MCF 10A (cell line): ENCODE results near the gene RAD51B. TPM values are rescaled to one million over a fixed set of nuclear protein-coding genes. Genes with fewer than 3 reads are reported as not detected.

ENCODE experiments used
- BruUV-seq: library from RNA; stranded (reverse); fragments of 400-500 nt; replicated peaks from 2 replicates; lab custom pipeline; 2021; lab: Mats Ljungman, UMichigan
- CTCF ChIA-PET: fragments of 300-600 bp; sonication (Branson Sonifier 250); formaldehyde crosslinking; extraction: SDS; loops from one replicate; lab custom pipeline; 2021; ENCODE audit warnings: antibody characterized with exemption, inconsistent platforms; lab: Yijun Ruan, JAX
- POLR2A ChIA-PET: fragments of 300-600, 350-650 bp; sonication (Branson Sonifier 250); formaldehyde crosslinking; extraction: SDS; loops from one replicate; lab custom pipeline; 2020; ENCODE audit warnings: antibody characterized with exemption, inconsistent platforms; lab: Yijun Ruan, JAX
- DNase-seq: peaks from one replicate; pipeline ENCODE4 v3.0.0-alpha.2; 2018; ENCODE audit not compliant: unreplicated experiment
- H3K27ac Mint-ChIP-seq: one replicate; pipeline ENCODE4 v1.8.0; 2022; ENCODE audit warnings: mild to moderate bottlenecking, low read depth, mixed read lengths; ENCODE audit not compliant: unreplicated experiment
- H3K27me3 Mint-ChIP-seq: one replicate; pipeline ENCODE4 v1.8.0; 2022; ENCODE audit warnings: mixed read lengths; ENCODE audit not compliant: insufficient read depth, unreplicated experiment
- H3K36me3 Mint-ChIP-seq: one replicate; pipeline ENCODE4 v1.8.0; 2022; ENCODE audit warnings: mild to moderate bottlenecking, moderate library complexity, mixed read lengths; ENCODE audit not compliant: insufficient read depth, unreplicated experiment
- H3K4me1 Mint-ChIP-seq: one replicate; pipeline ENCODE4 v1.8.0; 2022; ENCODE audit warnings: mixed read lengths; ENCODE audit not compliant: insufficient read depth, unreplicated experiment
- H3K4me3 Mint-ChIP-seq: one replicate; pipeline ENCODE4 v1.8.0; 2022; ENCODE audit warnings: mild to moderate bottlenecking, moderate library complexity, mixed read lengths; ENCODE audit not compliant: unreplicated experiment
- H3K9me3 Mint-ChIP-seq: one replicate; pipeline ENCODE4 v1.8.0; 2022; ENCODE audit warnings: mixed read lengths; ENCODE audit not compliant: unreplicated experiment
- CTCF ChIP-seq: fragments of 200-600 bp; IDR thresholded peaks from one replicate; pipeline ENCODE4 v1.8.0; 2022; ENCODE audit warnings: antibody characterized with exemption, mild to moderate bottlenecking; ENCODE audit not compliant: unreplicated experiment
- intact Hi-C: fragments of 100-400 bp; cut with micrococcal nuclease; formaldehyde crosslinking; loops from 2 replicates; pipeline ENCODE4 v1.14.1; 2022
- total RNA-seq: library from RNA; stranded (reverse); gene quantifications from 2 replicates; pipeline ENCODE4 v1.2.3, GENCODE V29; 2022

The RAD51B gene
- total RNA-seq, 1 experiment from 2014 or later: 14.6 TPM

- CTCF ChIA-PET: no interaction called here
- DNase-seq: peak; percentile 27
- TF ChIP-seq CTCF: no peak
- Mint-ChIP-seq H3K36me3 (no peaks in the 10 kb centered on the region), H3K27ac (no peak overlapping the region), H3K27me3 (no peaks in the 10 kb centered on the region), H3K4me3 (no peak overlapping the region), H3K9me3 (peaks cover 7% of the 10 kb centered on the region), H3K4me1 (peaks cover 4% of the 10 kb centered on the region)
- BruUV-seq: no TSS peak
- intact Hi-C loops: no loop called here
- POLR2A ChIA-PET: interaction anchor here (0.7 to 1.0 kb wide), 4 partner anchors 17 to 122 kb away, joined by 3 to 4 read pairs (median 4); no protein-coding TSS in a partner anchor
Measured at GRCh38 chr14:68011406-68012028, 191.9 kb downstream of the RAD51B start.

- TF ChIP-seq CTCF: no peak
Measured at GRCh38 chr14:68012871-68013270, 193.3 kb downstream of the RAD51B start.

GRCh38 chr14:68013326-68013725 lies 193.7 kb downstream of the RAD51B start:
- Mint-ChIP-seq H3K4me1 (peaks cover 4% of the 10 kb centered on the region), H3K36me3 (no peaks in the 10 kb centered on the region), H3K27me3 (no peaks in the 10 kb centered on the region), H3K4me3 (no peak overlapping the region), H3K9me3 (peaks cover 7% of the 10 kb centered on the region), H3K27ac (no peak overlapping the region)
- intact Hi-C loops: no loop called here
- ChIA-PET POLR2A (no interaction called here), CTCF (no interaction called here)
- DNase-seq: no peak
- no peak for TF ChIP-seq CTCF
- no TSS peak for BruUV-seq

More at GRCh38 chr14:68012871-68013270, 193.3 kb downstream of the RAD51B start:
- no peaks in the 10 kb centered on the region for H3K36me3 Mint-ChIP-seq
- H3K9me3 Mint-ChIP-seq: peaks cover 7% of the 10 kb centered on the region
- no TSS peak for BruUV-seq
- CTCF ChIA-PET: no interaction called here
- H3K27ac Mint-ChIP-seq: no peak overlapping the region
- H3K4me1 Mint-ChIP-seq: peaks cover 4% of the 10 kb centered on the region
- no peaks in the 10 kb centered on the region for H3K27me3 Mint-ChIP-seq
- intact Hi-C loops: no loop called here
- POLR2A ChIA-PET: no interaction called here
- no peak overlapping the region for H3K4me3 Mint-ChIP-seq
- no peak for DNase-seq

- no peak for TF ChIP-seq CTCF
- no peaks in the 10 kb centered on the region for H3K36me3 Mint-ChIP-seq
- POLR2A ChIA-PET: interaction anchor here (0.6 kb wide), 1 partner anchor 19 kb away, joined by 4 read pairs; no protein-coding TSS in a partner anchor
Measured at GRCh38 chr14:68014771-68015170, 195.2 kb downstream of the RAD51B start.

More at GRCh38 chr14:68014771-68015170, 195.2 kb downstream of the RAD51B start:
- Mint-ChIP-seq H3K27me3 (no peaks in the 10 kb centered on the region), H3K9me3 (peaks cover 7% of the 10 kb centered on the region), H3K4me1 (peaks cover 4% of the 10 kb centered on the region), H3K27ac (no peak overlapping the region), H3K4me3 (no peak overlapping the region)
- intact Hi-C loops: no loop called here
- CTCF ChIA-PET: no interaction called here
- no TSS peak for BruUV-seq
- no peak for DNase-seq
